Panc1 (cell line): Measurements from ENCODE around the gene MAST4. TPM values are rescaled to one million over a fixed set of nuclear protein-coding genes. Genes with fewer than 3 reads are reported as not detected.

ENCODE experiments used
- ATAC-seq: fragments of 200-7000 bp; cut with Tn5 transposase; 2 replicates; pipeline ENCODE4 v1.9.1; 2020; ENCODE audit warnings: mild to moderate bottlenecking, moderate library complexity
- BruUV-seq: library from RNA; stranded (reverse); fragments of 400-500 nt; replicated peaks from 2 replicates; lab custom pipeline; 2021; lab: Mats Ljungman, UMichigan
- CTCF ChIA-PET: fragments of 300-600 bp; sonication (Branson Sonifier 250); formaldehyde crosslinking; loops from one replicate; lab custom pipeline; 2022; ENCODE audit warnings: antibody characterized with exemption; lab: Charles Lee
- POLR2A ChIA-PET: fragments of 300-600 bp; sonication (Branson Sonifier 250); formaldehyde crosslinking; loops from one replicate; lab custom pipeline; 2022; ENCODE audit warnings: antibody characterized with exemption; lab: Charles Lee
- DNase-seq: peaks from one replicate; pipeline ENCODE4 v3.0.0-alpha.2; 2010; ENCODE audit warnings: low read depth, low spot score
- H3K27ac ChIP-seq: 2 replicates; pipeline ENCODE4 v1.5.1; 2011; ENCODE audit warnings: mild to moderate bottlenecking, low read length, inconsistent platforms
- H3K27me3 ChIP-seq: fragments of 200-500 bp; sonication (Bioruptor generic); 2 replicates; pipeline ENCODE4 v1.6.0; 2014; ENCODE audit warnings: low read length, inconsistent platforms; ENCODE audit not compliant: control insufficient read depth, insufficient read depth
- H3K36me3 ChIP-seq: fragments of 200-500 bp; sonication (Bioruptor generic); 2 replicates; pipeline ENCODE4 v1.5.1; 2014; ENCODE audit warnings: inconsistent platforms, mild to moderate bottlenecking, low read length, moderate library complexity; ENCODE audit not compliant: control insufficient read depth, insufficient read depth
- H3K4me1 ChIP-seq: 2 replicates; pipeline ENCODE4 v1.5.1; 2011; ENCODE audit warnings: inconsistent platforms, mild to moderate bottlenecking, low read length, moderate library complexity; ENCODE audit not compliant: control insufficient read depth, insufficient read depth
- H3K4me3 ChIP-seq, 2 experiments: 2 replicates each; pipeline ENCODE4 v1.5.1; 2011 to 2012; ENCODE audit warnings: low read depth in 2 of 2, low read length in 2 of 2, mild to moderate bottlenecking in 2 of 2, inconsistent platforms in 1 of 2, moderate library complexity in 1 of 2
- H3K9me3 ChIP-seq: fragments of 200-500 bp; sonication (Bioruptor generic); 2 replicates; pipeline ENCODE4 v1.5.1; 2014; ENCODE audit warnings: low read depth, mild to moderate bottlenecking, inconsistent platforms, low read length, moderate library complexity; ENCODE audit not compliant: control insufficient read depth, insufficient read depth
- CTCF ChIP-seq: fragments of 450-650 bp; IDR thresholded peaks from 2 replicates; pipeline ENCODE4 v1.5.1; 2017; ENCODE audit warnings: mild to moderate bottlenecking
- POLR2AphosphoS5 ChIP-seq: IDR thresholded peaks from 2 replicates; pipeline ENCODE4 v1.6.1; 2012; ENCODE audit warnings: mild to moderate bottlenecking, low read depth, low read length, moderate library complexity
- REST ChIP-seq, 2 experiments: IDR thresholded peaks; 2 replicates each; pipeline ENCODE4 v1.6.1; 2011 to 2012; ENCODE audit warnings: low read depth in 2 of 2, control low read depth in 1 of 2, low read length in 1 of 2, mild to moderate bottlenecking in 1 of 2, moderate library complexity in 1 of 2; ENCODE audit not compliant: insufficient read depth in 1 of 2
- SIN3A ChIP-seq: IDR thresholded peaks from 2 replicates; pipeline ENCODE4 v1.6.1; 2012; ENCODE audit warnings: low read depth, mild to moderate bottlenecking, low read length, moderate library complexity, borderline replicate concordance; ENCODE audit not compliant: insufficient read depth
- TCF7L2 ChIP-seq: IDR thresholded peaks from 2 replicates; pipeline ENCODE4 v1.6.1; 2011; ENCODE audit warnings: mild to moderate bottlenecking, low read depth, low read length, inconsistent platforms
- in situ Hi-C: cut with HindIII; loops from 2 replicates; pipeline ENCODE4 v1.10.0; 2016; ENCODE audit warnings: low sequenced_read_pairs, low pct_unique_long_range_greater_than_20kb
- intact Hi-C: fragments of 100-400 bp; cut with micrococcal nuclease; formaldehyde crosslinking; loops from one replicate; pipeline ENCODE4 v1.10.0; 2022; ENCODE audit not compliant: unreplicated experiment
- total RNA-seq: library from RNA; stranded (reverse); gene quantifications from one replicate; pipeline ENCODE4 v1.2.1, GENCODE V29; 2021; ENCODE audit not compliant: unreplicated experiment

MAST4 gene
- total RNA-seq, 1 experiment from 2014 or later, result 1.8 TPM

- in situ Hi-C loops (no loop called here), intact Hi-C loops (no loop called here)
- Histone ChIP-seq H3K9me3 (no peaks in the 10 kb centered on the region), H3K27ac (no peak overlapping the region), H3K36me3 (no peaks in the 10 kb centered on the region), H3K4me1 (no peaks in the 10 kb centered on the region), H3K27me3 (no peaks in the 10 kb centered on the region), H3K4me3 (no peak overlapping the region)
- BruUV-seq, result no TSS peak
- DNase-seq, result no peak
- ChIA-PET CTCF (no interaction called here), POLR2A (interaction anchor here (0.6 kb wide), 1 partner anchor 16 kb away, joined by 3 read pairs; no protein-coding TSS in a partner anchor)
- no peak for ATAC-seq
- no peak for TF ChIP-seq REST (IDR thresholded peaks at IDR 0.05; ENCODE audit: insufficient read depth in 1 of 2, low read depth in 2 of 2, low read length in 1 of 2)
- TF ChIP-seq SIN3A, result no peak
- TF ChIP-seq POLR2AphosphoS5, result no peak
- no peak for TF ChIP-seq CTCF
- TF ChIP-seq TCF7L2, result no peak
These were observed 537.6 kb downstream of the MAST4 start for GRCh38 chr5:67133776-67134175.

GRCh38 chr5:67135381-67135984, 539.3 kb downstream of the MAST4 start:
- intact Hi-C loops, result no loop called here
- ChIA-PET POLR2A (no interaction called here), CTCF (no interaction called here)
- Histone ChIP-seq H3K27me3 (no peaks in the 10 kb centered on the region), H3K27ac (no peak overlapping the region), H3K4me1 (no peaks in the 10 kb centered on the region), H3K9me3 (no peaks in the 10 kb centered on the region), H3K4me3 (no peak overlapping the region), H3K36me3 (no peaks in the 10 kb centered on the region)
- ATAC-seq, result no peak
- in situ Hi-C loops, result no loop called here
- no TSS peak for BruUV-seq
- TF ChIP-seq SIN3A, result no peak
- no peak for TF ChIP-seq TCF7L2
- no peak for TF ChIP-seq POLR2AphosphoS5
- TF ChIP-seq CTCF, result no peak
- no peak for TF ChIP-seq REST (IDR thresholded peaks at IDR 0.05; ENCODE audit: insufficient read depth in 1 of 2, low read depth in 2 of 2, low read length in 1 of 2)
- DNase-seq, result no peak
